DND-41 (cell line): ENCODE data around the gene OR4Q3.
"Not testable (repeated sequence)": the region's sequence is repeated elsewhere in the genome, so short reads cannot be mapped to it uniquely, and the experiment has no call there.

Source experiments
- ATAC-seq: fragments of 200-7000 bp; cut with Tn5 transposase; 3 replicates; pipeline ENCODE4 v1.9.1; 2021; ENCODE audit warnings: low read depth; ENCODE audit not compliant: insufficient read depth
- DNase-seq: peaks from one replicate; pipeline ENCODE4 v3.0.0-alpha.2; 2020
- H2AFZ ChIP-seq: 2 replicates; pipeline ENCODE4 v1.6.0; 2012; ENCODE audit warnings: low read depth, low read length
- H3K27ac ChIP-seq: 2 replicates; pipeline ENCODE4 v1.5.1; 2012; ENCODE audit warnings: low read length, inconsistent platforms
- H3K27me3 ChIP-seq: fragments of 200-600 bp; sonication (generic); 2 replicates; pipeline ENCODE4 v1.6.0; 2012; ENCODE audit warnings: low read length, mild to moderate bottlenecking, inconsistent platforms; ENCODE audit not compliant: insufficient read depth, poor library complexity
- H3K36me3 ChIP-seq: 2 replicates; pipeline ENCODE4 v1.5.1; 2012; ENCODE audit warnings: low read length, inconsistent platforms; ENCODE audit not compliant: insufficient read depth
- H3K4me1 ChIP-seq: 2 replicates; pipeline ENCODE4 v1.5.1; 2012; ENCODE audit warnings: mild to moderate bottlenecking, low read length; ENCODE audit not compliant: insufficient read depth
- H3K4me2 ChIP-seq: 2 replicates; pipeline ENCODE4 v1.6.0; 2012; ENCODE audit warnings: mild to moderate bottlenecking, moderate library complexity, low read length, inconsistent platforms; ENCODE audit not compliant: insufficient read depth
- H3K4me3 ChIP-seq, 2 experiments: fragments of 200-600 bp in 1 of 2; shearing (Covaris generic) in 1 of 2; 2 replicates each; pipeline ENCODE4 v1.5.1; 2012 to 2016; ENCODE audit warnings: inconsistent platforms in 2 of 2, low read length in 2 of 2, mild to moderate bottlenecking in 2 of 2, low read depth in 1 of 2, moderate library complexity in 1 of 2
- H3K79me2 ChIP-seq: 2 replicates; pipeline ENCODE4 v1.6.0; 2012; ENCODE audit warnings: low read length, inconsistent platforms; ENCODE audit not compliant: insufficient read depth
- H3K9ac ChIP-seq: 2 replicates; pipeline ENCODE4 v1.6.0; 2012; ENCODE audit warnings: low read depth, mild to moderate bottlenecking, inconsistent platforms, low read length, moderate library complexity
- H3K9me3 ChIP-seq: 2 replicates; pipeline ENCODE4 v1.5.1; 2012; ENCODE audit warnings: low read length, moderate library complexity, mild to moderate bottlenecking, inconsistent platforms; ENCODE audit not compliant: insufficient read depth, severe bottlenecking
- H4K20me1 ChIP-seq: 2 replicates; pipeline ENCODE4 v1.6.0; 2012; ENCODE audit warnings: low read length; ENCODE audit not compliant: insufficient read depth
- EZH2 ChIP-seq: IDR thresholded peaks from 3 replicates; pipeline ENCODE4 v1.6.1; 2012; ENCODE audit warnings: borderline replicate concordance, low read depth, mild to moderate bottlenecking, moderate library complexity, low read length, inconsistent platforms; ENCODE audit not compliant: severe bottlenecking
- TF ChIP-seq, protein P1 (sequence below): IDR thresholded peaks from 2 replicates; pipeline ENCODE4 v1.5.1; 2012; ENCODE audit warnings: borderline replicate concordance, low read length, moderate library complexity, mild to moderate bottlenecking; ENCODE audit not compliant: poor library complexity, severe bottlenecking; ENCODE audit errors: extremely low read depth

Gene OR4Q3

DNA sequence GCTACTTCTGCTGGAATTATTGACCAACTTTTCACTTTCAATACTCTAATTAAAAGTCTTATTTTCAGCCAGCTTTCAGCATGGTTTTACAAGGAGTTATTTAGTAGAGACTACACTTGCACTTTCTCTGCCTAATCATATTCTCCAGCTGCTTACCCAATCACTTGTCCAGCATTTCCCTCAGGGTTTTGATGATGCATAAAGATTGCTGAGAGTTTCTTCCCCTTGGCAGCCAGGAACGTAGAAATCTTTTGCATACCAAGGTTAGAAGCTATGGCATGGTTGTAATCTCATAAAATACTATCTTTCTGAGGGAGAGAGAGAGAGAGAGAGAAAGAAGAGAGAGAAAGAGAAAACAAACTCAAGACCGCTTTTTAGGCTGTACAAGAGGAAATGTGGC, 10.8 kb downstream of the OR4Q3 start:
- DNase-seq (no peak), ATAC-seq (no peak)
- Histone ChIP-seq H3K4me2 (no peak overlapping the region), H2AFZ (no peak overlapping the region), H3K79me2 (no peaks in the 10 kb centered on the region), H3K27me3 (peaks cover 3% of the 10 kb centered on the region), H3K4me1 (no peaks in the 10 kb centered on the region), H3K4me3 (no peak overlapping the region; a peak in 1 of 4 replicates), H3K9ac (no peak overlapping the region), H3K36me3 (no peaks in the 10 kb centered on the region), H3K27ac (no peak overlapping the region), H4K20me1 (no peaks in the 10 kb centered on the region), H3K9me3 (no peaks in the 10 kb centered on the region)
- no peak for TF ChIP-seq EZH2
- TF ChIP-seq, protein P1, sequence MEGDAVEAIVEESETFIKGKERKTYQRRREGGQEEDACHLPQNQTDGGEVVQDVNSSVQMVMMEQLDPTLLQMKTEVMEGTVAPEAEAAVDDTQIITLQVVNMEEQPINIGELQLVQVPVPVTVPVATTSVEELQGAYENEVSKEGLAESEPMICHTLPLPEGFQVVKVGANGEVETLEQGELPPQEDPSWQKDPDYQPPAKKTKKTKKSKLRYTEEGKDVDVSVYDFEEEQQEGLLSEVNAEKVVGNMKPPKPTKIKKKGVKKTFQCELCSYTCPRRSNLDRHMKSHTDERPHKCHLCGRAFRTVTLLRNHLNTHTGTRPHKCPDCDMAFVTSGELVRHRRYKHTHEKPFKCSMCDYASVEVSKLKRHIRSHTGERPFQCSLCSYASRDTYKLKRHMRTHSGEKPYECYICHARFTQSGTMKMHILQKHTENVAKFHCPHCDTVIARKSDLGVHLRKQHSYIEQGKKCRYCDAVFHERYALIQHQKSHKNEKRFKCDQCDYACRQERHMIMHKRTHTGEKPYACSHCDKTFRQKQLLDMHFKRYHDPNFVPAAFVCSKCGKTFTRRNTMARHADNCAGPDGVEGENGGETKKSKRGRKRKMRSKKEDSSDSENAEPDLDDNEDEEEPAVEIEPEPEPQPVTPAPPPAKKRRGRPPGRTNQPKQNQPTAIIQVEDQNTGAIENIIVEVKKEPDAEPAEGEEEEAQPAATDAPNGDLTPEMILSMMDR = no peak

DNA sequence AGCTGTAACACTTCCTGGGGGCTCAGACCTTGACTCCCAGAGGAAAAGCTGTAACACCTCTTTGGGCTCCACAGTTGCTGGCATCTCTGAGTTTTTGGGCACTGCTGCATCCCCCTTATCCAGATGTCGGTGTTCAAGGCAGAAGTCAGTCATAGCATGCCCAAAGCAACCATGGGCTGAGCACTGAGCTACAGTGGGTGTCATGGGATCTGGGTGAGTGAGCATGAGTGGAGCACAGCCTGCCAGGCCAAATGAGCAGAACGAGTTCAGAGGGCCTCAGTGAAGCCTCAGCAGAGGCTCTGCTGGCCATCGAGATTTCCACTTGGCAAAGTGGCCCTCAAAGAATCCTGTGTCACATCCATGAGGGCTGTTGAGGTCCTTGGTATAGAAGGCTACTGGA, 28.1 kb downstream of the OR4Q3 start:
- H2AFZ ChIP-seq, H3K4me2 ChIP-seq, H3K27ac ChIP-seq, DNase-seq, H3K4me3 ChIP-seq, ATAC-seq, H3K9ac ChIP-seq, H3K4me1 ChIP-seq, H3K36me3 ChIP-seq, H3K27me3 ChIP-seq, H4K20me1 ChIP-seq, H3K79me2 ChIP-seq: not testable (repeated sequence)
- peaks cover 12% of the 10 kb centered on the region for H3K9me3 ChIP-seq

DNA sequence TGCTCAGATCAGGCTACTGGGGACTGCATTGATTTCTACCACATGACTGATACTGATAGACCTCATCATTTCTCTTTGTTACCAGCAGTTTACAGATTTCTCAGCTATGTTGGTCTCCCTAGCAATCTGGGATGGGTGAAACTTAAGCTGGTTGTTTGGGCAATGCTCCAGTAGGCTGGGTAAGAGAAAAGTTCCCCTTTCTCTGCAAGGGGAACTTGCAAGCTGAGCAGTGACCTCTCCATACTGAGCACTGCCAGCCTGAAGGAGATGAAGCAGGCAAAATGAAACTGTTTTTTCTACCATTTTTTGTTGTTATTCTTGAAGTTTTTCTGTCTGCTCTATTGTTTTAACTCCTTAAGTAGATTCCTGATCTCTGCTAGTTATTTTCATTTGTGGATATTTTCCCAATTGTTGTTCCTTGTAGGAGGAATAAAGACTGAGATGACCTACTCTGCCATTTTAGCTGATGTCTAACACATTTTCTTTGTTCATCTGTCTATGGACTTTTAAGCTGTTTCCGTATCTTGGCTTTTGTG, 28.6 kb downstream of the OR4Q3 start:
- Histone ChIP-seq H3K79me2 (no peaks in the 10 kb centered on the region), H3K9me3 (peaks cover 12% of the 10 kb centered on the region), H3K9ac (no peak overlapping the region), H3K4me3 (no peak overlapping the region), H3K36me3 (no peaks in the 10 kb centered on the region), H4K20me1 (no peaks in the 10 kb centered on the region), H3K4me2 (no peak overlapping the region), H3K27me3 (peaks cover 5% of the 10 kb centered on the region), H3K27ac (no peak overlapping the region), H2AFZ (no peak overlapping the region), H3K4me1 (no peaks in the 10 kb centered on the region)
- TF ChIP-seq EZH2 = no peak
- TF ChIP-seq, protein P1 = no peak
- DNase-seq = no peak
- ATAC-seq = no peak

DNA sequence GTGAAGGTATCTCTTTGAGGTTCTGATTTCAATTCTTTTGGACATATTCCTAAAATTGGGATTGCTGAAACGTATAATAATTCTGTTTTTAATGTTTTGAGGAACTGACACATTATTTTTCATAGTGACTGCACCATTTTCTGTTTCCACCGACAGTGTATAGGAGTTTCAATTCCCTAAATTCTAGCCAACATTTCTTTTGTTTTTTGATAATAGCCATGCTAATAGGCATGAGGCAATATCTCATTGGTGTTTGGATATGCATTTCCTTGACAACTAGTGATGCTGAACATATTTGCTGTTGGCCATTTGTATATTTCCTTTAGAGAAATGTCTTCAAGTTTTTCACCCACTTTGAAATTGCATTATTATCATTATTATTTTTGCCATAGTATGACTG, 29.1 kb downstream of the OR4Q3 start:
- not testable (repeated sequence) for H3K27ac ChIP-seq, DNase-seq, H3K4me1 ChIP-seq, H3K4me2 ChIP-seq, ATAC-seq, H3K9ac ChIP-seq, H3K4me3 ChIP-seq, H3K36me3 ChIP-seq, H2AFZ ChIP-seq, H4K20me1 ChIP-seq, H3K79me2 ChIP-seq, H3K27me3 ChIP-seq
- peaks cover 12% of the 10 kb centered on the region for H3K9me3 ChIP-seq

DNA sequence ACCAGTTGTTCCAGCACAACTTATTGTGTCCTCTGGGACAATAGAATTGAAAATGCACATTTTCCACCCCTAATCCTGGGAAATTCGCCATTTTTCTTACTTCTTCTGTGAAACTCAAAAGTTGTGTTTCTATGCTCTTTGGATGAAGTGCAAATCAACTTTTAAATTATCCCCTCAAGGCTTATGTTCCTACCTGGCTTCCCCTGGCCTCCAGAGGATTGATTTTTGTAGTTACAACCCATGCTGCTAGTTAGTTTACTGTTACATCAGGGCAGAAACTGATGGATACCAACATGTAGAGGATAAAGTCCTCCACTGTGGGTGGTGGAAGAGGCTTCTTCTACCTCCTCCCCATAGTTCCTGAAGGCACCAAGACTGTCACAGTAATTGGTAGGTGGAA, 29.8 kb downstream of the OR4Q3 start, which contains the start of gene OR4M1:
TSS of gene OR4M1 (plus strand) at position 301 of the 400 bp plus-strand sequence. CDS start 6,819 bp downstream, outside the sequence.
- not testable (repeated sequence) for H3K4me3 ChIP-seq, H3K27ac ChIP-seq, H4K20me1 ChIP-seq, H3K27me3 ChIP-seq, H3K36me3 ChIP-seq, DNase-seq, H3K4me1 ChIP-seq, ATAC-seq, H3K4me2 ChIP-seq, H3K9ac ChIP-seq, H2AFZ ChIP-seq, H3K79me2 ChIP-seq
- peaks cover 12% of the 10 kb centered on the region for H3K9me3 ChIP-seq
